ENCODE data around the gene NLRC5.
"Not testable (repeated sequence)": the region's sequence is repeated elsewhere in the genome, so short reads cannot be mapped to it uniquely, and the experiment has no call there.

Gene NLRC5

GRCh38 chr16:57060323-57061083, 71.1 kb downstream of the NLRC5 start:
- H3K27ac ChIP-seq (ENCODE audit: low read length): no peak overlapping the region
- no peak for ATAC-seq (ENCODE audit: insufficient read depth, low read depth)

GRCh38 chr16:57061084-57061905, 71.9 kb downstream of the NLRC5 start:
- H3K4me1 ChIP-seq (ENCODE audit: insufficient read depth, low read length): no peaks in the 10 kb centered on the region
- H3K4me2 ChIP-seq (ENCODE audit: insufficient read depth, low read length): no peak overlapping the region
- H4K20me1 ChIP-seq (ENCODE audit: insufficient read depth, low read length): no peaks in the 10 kb centered on the region
- H3K27me3 ChIP-seq (ENCODE audit: insufficient read depth, low read length, poor library complexity): no peaks in the 10 kb centered on the region
- peak; percentile 58; the same call in 2 of the 3 replicates for ATAC-seq (ENCODE audit: insufficient read depth, low read depth)
- H3K79me2 ChIP-seq (ENCODE audit: insufficient read depth, low read length): no peaks in the 10 kb centered on the region
- no peak overlapping the region for H3K9ac ChIP-seq (ENCODE audit: low read depth, low read length)
- no peaks in the 10 kb centered on the region for H3K9me3 ChIP-seq (ENCODE audit: insufficient read depth, low read length, severe bottlenecking)
- H3K4me3 ChIP-seq (ENCODE audit: low read depth in 1 of 2, low read length in 2 of 2): no peak overlapping the region
- TF ChIP-seq EZH2 (IDR thresholded peaks at IDR 0.05; ENCODE audit: borderline replicate concordance, low read depth, low read length, severe bottlenecking) (no peak), CTCF (IDR thresholded peaks at IDR 0.05; ENCODE audit: borderline replicate concordance, extremely low read depth, low read length, poor library complexity, severe bottlenecking) (no peak)
- H3K36me3 ChIP-seq (ENCODE audit: insufficient read depth, low read length): no peaks in the 10 kb centered on the region
- H2AFZ ChIP-seq (ENCODE audit: low read depth, low read length): no peak overlapping the region
- H3K27ac ChIP-seq (ENCODE audit: low read length): no peak overlapping the region
- DNase-seq: no peak

More at GRCh38 chr16:57060323-57061083, 71.1 kb downstream of the NLRC5 start:
- no peak overlapping the region for H2AFZ ChIP-seq (ENCODE audit: low read depth, low read length)
- no peak overlapping the region for H3K4me3 ChIP-seq (ENCODE audit: low read depth in 1 of 2, low read length in 2 of 2)
- no peak overlapping the region for H3K9ac ChIP-seq (ENCODE audit: low read depth, low read length)
- no peaks in the 10 kb centered on the region for H3K36me3 ChIP-seq (ENCODE audit: insufficient read depth, low read length)
- no peaks in the 10 kb centered on the region for H3K4me1 ChIP-seq (ENCODE audit: insufficient read depth, low read length)
- TF ChIP-seq CTCF (IDR thresholded peaks at IDR 0.05; ENCODE audit: borderline replicate concordance, extremely low read depth, low read length, poor library complexity, severe bottlenecking): no peak
- no peak for TF ChIP-seq EZH2 (IDR thresholded peaks at IDR 0.05; ENCODE audit: borderline replicate concordance, low read depth, low read length, severe bottlenecking)
- no peak overlapping the region for H3K4me2 ChIP-seq (ENCODE audit: insufficient read depth, low read length)
- no peaks in the 10 kb centered on the region for H3K27me3 ChIP-seq (ENCODE audit: insufficient read depth, low read length, poor library complexity)
- H3K79me2 ChIP-seq (ENCODE audit: insufficient read depth, low read length): no peaks in the 10 kb centered on the region
- H4K20me1 ChIP-seq (ENCODE audit: insufficient read depth, low read length): no peaks in the 10 kb centered on the region
- DNase-seq: no peak
- H3K9me3 ChIP-seq (ENCODE audit: insufficient read depth, low read length, severe bottlenecking): no peaks in the 10 kb centered on the region

- DNase-seq (no peak), ATAC-seq (ENCODE audit: insufficient read depth, low read depth) (no peak)
- no peak overlapping the region for H3K9ac ChIP-seq (ENCODE audit: low read depth, low read length)
- no peak overlapping the region for H3K27ac ChIP-seq (ENCODE audit: low read length)
- H3K27me3 ChIP-seq (ENCODE audit: insufficient read depth, low read length, poor library complexity): no peaks in the 10 kb centered on the region
- no peaks in the 10 kb centered on the region for H3K4me1 ChIP-seq (ENCODE audit: insufficient read depth, low read length)
- no peak overlapping the region for H3K4me2 ChIP-seq (ENCODE audit: insufficient read depth, low read length)
- H3K36me3 ChIP-seq (ENCODE audit: insufficient read depth, low read length): no peaks in the 10 kb centered on the region
- no peak overlapping the region for H2AFZ ChIP-seq (ENCODE audit: low read depth, low read length)
- no peaks in the 10 kb centered on the region for H3K9me3 ChIP-seq (ENCODE audit: insufficient read depth, low read length, severe bottlenecking)
- no peak overlapping the region for H3K4me3 ChIP-seq (ENCODE audit: low read depth in 1 of 2, low read length in 2 of 2)
- H4K20me1 ChIP-seq (ENCODE audit: insufficient read depth, low read length): no peaks in the 10 kb centered on the region
- no peaks in the 10 kb centered on the region for H3K79me2 ChIP-seq (ENCODE audit: insufficient read depth, low read length)
- TF ChIP-seq CTCF (IDR thresholded peaks at IDR 0.05; ENCODE audit: borderline replicate concordance, extremely low read depth, low read length, poor library complexity, severe bottlenecking): no peak
- no peak for TF ChIP-seq EZH2 (IDR thresholded peaks at IDR 0.05; ENCODE audit: borderline replicate concordance, low read depth, low read length, severe bottlenecking)
Measured at GRCh38 chr16:57062329-57062728, 73.0 kb downstream of the NLRC5 start.

GRCh38 chr16:57063189-57063588, 73.8 kb downstream of the NLRC5 start:
- H3K27me3 ChIP-seq (ENCODE audit: insufficient read depth, low read length, poor library complexity); H3K9me3 ChIP-seq (ENCODE audit: insufficient read depth, low read length, severe bottlenecking); DNase-seq; H2AFZ ChIP-seq (ENCODE audit: low read depth, low read length); H3K4me1 ChIP-seq (ENCODE audit: insufficient read depth, low read length); H3K4me3 ChIP-seq (ENCODE audit: low read depth in 1 of 2, low read length in 2 of 2); H3K9ac ChIP-seq (ENCODE audit: low read depth, low read length); H3K36me3 ChIP-seq (ENCODE audit: insufficient read depth, low read length); H4K20me1 ChIP-seq (ENCODE audit: insufficient read depth, low read length); H3K4me2 ChIP-seq (ENCODE audit: insufficient read depth, low read length); H3K27ac ChIP-seq (ENCODE audit: low read length); H3K79me2 ChIP-seq (ENCODE audit: insufficient read depth, low read length); ATAC-seq (ENCODE audit: insufficient read depth, low read depth): not testable (repeated sequence)

Data from DND-41 (cell line).